SK-N-SH (cell line): Measurements from ENCODE around the gene TRAF7. TPM values are rescaled to one million over a fixed set of nuclear protein-coding genes. Genes with fewer than 3 reads are reported as not detected.

Source experiments
- CTCF ChIA-PET: fragments of 300-600, 350-600 bp; formaldehyde crosslinking; extraction: SDS; loops from one replicate; lab custom pipeline; 2021; lab: Yijun Ruan, JAX
- POLR2A ChIA-PET: fragments of 350-600 bp; sonication (Branson Sonifier 250); formaldehyde crosslinking; extraction: SDS; loops from one replicate; lab custom pipeline; 2020; ENCODE audit warnings: antibody characterized with exemption, inconsistent platforms; lab: Yijun Ruan, JAX
- DNase-seq: peaks from one replicate; pipeline ENCODE4 v3.0.0; 2012
- H2AFZ ChIP-seq: fragments of 200-600 bp; sonication (generic); 2 replicates; pipeline ENCODE4 v1.8.1; 2016; ENCODE audit warnings: antibody characterized with exemption, mild to moderate bottlenecking, low read depth
- H3F3A ChIP-seq: fragments of 200-600 bp; sonication (generic); replicated peaks from 2 replicates; pipeline ENCODE3; 2016; ENCODE audit warnings: antibody characterized with exemption, mild to moderate bottlenecking; ENCODE audit not compliant: insufficient read depth
- H3K27ac ChIP-seq, 2 experiments: fragments of 200-500 bp in 1 of 2; fragments of 200-600 bp in 1 of 2; sonication (Bioruptor generic) in 1 of 2; sonication (generic), shearing (Covaris generic) in 1 of 2; 2 replicates each; pipeline versions ENCODE4 v1.5.1 to v1.6.1; 2014 to 2016; ENCODE audit warnings: low read depth in 2 of 2, inconsistent platforms in 1 of 2, low read length in 1 of 2, mild to moderate bottlenecking in 1 of 2, mixed read lengths in 1 of 2
- H3K27me3 ChIP-seq: fragments of 200-600 bp; sonication (generic), shearing (Covaris generic); 2 replicates; pipeline ENCODE4 v1.6.1; 2016; ENCODE audit warnings: mixed run types; ENCODE audit not compliant: insufficient read depth
- H3K36me3 ChIP-seq, 2 experiments: fragments of 200-500 bp in 1 of 2; fragments of 200-600 bp in 1 of 2; sonication (Bioruptor generic) in 1 of 2; sonication (generic) in 1 of 2; replicated peaks in 1 of 2; 2 replicates each; pipeline versions ENCODE3 to v1.5.1; 2014 to 2016; ENCODE audit warnings: low read length in 1 of 2, mild to moderate bottlenecking in 1 of 2; ENCODE audit not compliant: insufficient read depth in 2 of 2, control insufficient read depth in 1 of 2
- H3K4me1 ChIP-seq, 2 experiments: fragments of 200-500 bp in 1 of 2; fragments of 200-600 bp in 1 of 2; sonication (Bioruptor generic) in 1 of 2; sonication (generic), shearing (Covaris generic) in 1 of 2; 2 replicates each; pipeline versions ENCODE4 v1.5.1 to v1.6.1; 2014 to 2016; ENCODE audit warnings: low read depth in 1 of 2, low read length in 1 of 2, mixed run types in 1 of 2; ENCODE audit not compliant: insufficient read depth in 2 of 2, control insufficient read depth in 1 of 2
- H3K4me2 ChIP-seq: fragments of 200-600 bp; sonication (generic), shearing (Covaris generic); 2 replicates; pipeline ENCODE4 v1.6.1; 2017; ENCODE audit warnings: mixed run types
- H3K4me3 ChIP-seq, 2 experiments: fragments of 200-500 bp in 1 of 2; fragments of 200-600 bp in 1 of 2; sonication (Bioruptor generic) in 1 of 2; sonication (generic), shearing (Covaris generic) in 1 of 2; 2 replicates each; pipeline versions ENCODE4 v1.5.1 to v1.8.1; 2014 to 2016; ENCODE audit warnings: low read depth in 2 of 2, inconsistent platforms in 1 of 2, low read length in 1 of 2, mild to moderate bottlenecking in 1 of 2, mixed read lengths in 1 of 2, moderate library complexity in 1 of 2
- H3K79me2 ChIP-seq: fragments of 200-600 bp; sonication (generic); 2 replicates; pipeline ENCODE4 v1.8.1; 2017; ENCODE audit warnings: mild to moderate bottlenecking; ENCODE audit not compliant: insufficient read depth
- H3K9ac ChIP-seq: fragments of 200-600 bp; sonication (generic); 2 replicates; pipeline ENCODE4 v1.6.1; 2017; ENCODE audit warnings: mixed run types
- H3K9me2 ChIP-seq: fragments of 200-600 bp; sonication (generic); 2 replicates; pipeline ENCODE4 v1.6.1; 2017; ENCODE audit warnings: mixed run types
- H3K9me3 ChIP-seq: fragments of 200-600 bp; sonication (generic); 2 replicates; pipeline ENCODE4 v1.6.1; 2017; ENCODE audit warnings: mixed run types, mild to moderate bottlenecking, moderate library complexity
- H4K20me1 ChIP-seq: fragments of 200-600 bp; sonication (generic); 2 replicates; pipeline ENCODE4 v1.6.1; 2017; ENCODE audit warnings: mild to moderate bottlenecking, mixed run types; ENCODE audit not compliant: insufficient read depth
- ELF1 ChIP-seq: IDR thresholded peaks from 2 replicates; pipeline ENCODE4 v1.4.0; 2012
- EP300 ChIP-seq, 2 experiments: IDR thresholded peaks; 2 replicates each; pipeline versions ENCODE4 v1.4.0 to v1.6.1; 2012; ENCODE audit warnings: borderline replicate concordance in 1 of 2, low read depth in 1 of 2, low read length in 1 of 2
- EZH2phosphoT487 ChIP-seq: fragments of 200-600 bp; sonication (generic); IDR thresholded peaks from 2 replicates; pipeline ENCODE4 v1.6.1; 2017; ENCODE audit warnings: low read depth, mixed run types, mild to moderate bottlenecking, antibody characterized with exemption, moderate library complexity, borderline replicate concordance
- FOXM1 ChIP-seq: IDR thresholded peaks from 2 replicates; pipeline ENCODE4 v1.4.0; 2012; ENCODE audit warnings: low read depth, mild to moderate bottlenecking
- GATA2 ChIP-seq: sonication (generic); formaldehyde crosslinking; IDR thresholded peaks from 2 replicates; pipeline ENCODE4 v1.5.0; 2020; ENCODE audit warnings: mild to moderate bottlenecking, missing genetic modification reagents
- MXI1 ChIP-seq: IDR thresholded peaks from 2 replicates; pipeline ENCODE4 v1.6.1; 2012; ENCODE audit warnings: mild to moderate bottlenecking, low read depth, low read length, improper control_type of control experiment
- RFX5 ChIP-seq: IDR thresholded peaks from 2 replicates; pipeline ENCODE4 v1.6.1; 2012; ENCODE audit warnings: mild to moderate bottlenecking, improper control_type of control experiment, low read length
- RXRA ChIP-seq: IDR thresholded peaks from 2 replicates; pipeline ENCODE4 v1.4.0; 2012; ENCODE audit warnings: low read depth, mild to moderate bottlenecking, borderline replicate concordance
- SMC3 ChIP-seq: IDR thresholded peaks from 2 replicates; pipeline ENCODE4 v1.6.1; 2012; ENCODE audit warnings: low read depth, low read length, improper control_type of control experiment
- TEAD4 ChIP-seq: IDR thresholded peaks from 2 replicates; pipeline ENCODE4 v1.4.0; 2012; ENCODE audit warnings: mild to moderate bottlenecking, borderline replicate concordance; ENCODE audit not compliant: insufficient read depth
- YY1 ChIP-seq: IDR thresholded peaks from 2 replicates; pipeline ENCODE4 v1.4.0; 2012; ENCODE audit warnings: low read depth, mild to moderate bottlenecking
- WGBS: methylation state at CpG from one replicate; pipeline ENCODE4 v1.1.6; 2017; ENCODE audit warnings: low lambda C conversion rate; 5-methylcytosine and 5-hydroxymethylcytosine counted together
- polyA plus RNA-seq, 3 experiments: library from polyadenylated mRNA; depleted of rRNA; stranded (reverse); fragments of >200 nt; gene quantifications; 2 replicates each; pipeline ENCODE4 v1.2.3, GENCODE V29; 2012
- TF ChIP-seq, protein P1 (sequence below): fragments of 150-350 bp; IDR thresholded peaks from 2 replicates; pipeline ENCODE4 v1.6.1; 2016; ENCODE audit warnings: mild to moderate bottlenecking, low read depth, low read length
- TF ChIP-seq, protein P2 (sequence below): fragments of 150-350 bp; IDR thresholded peaks from 2 replicates; pipeline ENCODE4 v1.6.1; 2017; ENCODE audit warnings: antibody characterized with exemption, low read length, low read depth, borderline replicate concordance
- TF ChIP-seq, protein P3 (sequence below): IDR thresholded peaks from 2 replicates; pipeline ENCODE4 v1.4.0; 2012; ENCODE audit warnings: low read depth, borderline replicate concordance

The TRAF7 gene
- polyA plus RNA-seq, 1 of the 3 experiments (the other 2 are of a cell fraction): 73.0 TPM

DNA sequence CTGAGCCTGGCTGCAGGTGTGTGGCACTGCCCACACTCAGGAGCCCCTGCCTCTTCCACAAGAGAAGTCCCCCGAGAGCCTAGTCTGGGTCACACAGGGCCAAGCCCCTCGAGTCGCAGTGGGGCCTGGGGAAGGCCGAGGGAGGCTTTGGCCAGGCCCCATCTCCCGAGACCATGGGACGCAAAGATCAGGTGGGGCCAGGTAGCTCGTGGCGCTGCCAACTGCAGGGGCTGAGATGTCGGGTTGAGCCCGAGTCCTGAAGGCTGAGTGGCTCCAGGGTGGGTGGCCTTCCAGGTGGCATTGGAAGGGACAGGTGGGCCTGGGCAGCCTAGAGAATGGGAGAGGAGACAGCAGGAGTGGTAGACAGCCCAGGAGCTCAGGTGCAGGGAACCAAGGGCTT is 6.3 kb downstream of the TRAF7 start:
- H3K9me3 ChIP-seq: no peaks in the 10 kb centered on the region
- H3K9me2 ChIP-seq: no peaks in the 10 kb centered on the region
- no peak overlapping the region for H3K4me3 ChIP-seq
- H2AFZ ChIP-seq: no peak overlapping the region
- WGBS: 92% methylated on average over 10 of the region's 10 CpGs
- no peak for DNase-seq
- H4K20me1 ChIP-seq: peaks cover 63% of the 10 kb centered on the region
- no peak overlapping the region for H3K9ac ChIP-seq
- ChIA-PET CTCF (interaction anchor here (0.8 to 1.1 kb wide), 2 partner anchors 33 to 138 kb away, joined by 3 read pairs; no protein-coding TSS in a partner anchor), POLR2A (interaction anchor here (0.9 to 1.2 kb wide), 3 partner anchors 11 to 33 kb away, joined by 3 to 4 read pairs (median 3); no protein-coding TSS in a partner anchor)
- H3F3A ChIP-seq: peaks cover 3% of the 10 kb centered on the region
- TF ChIP-seq, protein P1, sequence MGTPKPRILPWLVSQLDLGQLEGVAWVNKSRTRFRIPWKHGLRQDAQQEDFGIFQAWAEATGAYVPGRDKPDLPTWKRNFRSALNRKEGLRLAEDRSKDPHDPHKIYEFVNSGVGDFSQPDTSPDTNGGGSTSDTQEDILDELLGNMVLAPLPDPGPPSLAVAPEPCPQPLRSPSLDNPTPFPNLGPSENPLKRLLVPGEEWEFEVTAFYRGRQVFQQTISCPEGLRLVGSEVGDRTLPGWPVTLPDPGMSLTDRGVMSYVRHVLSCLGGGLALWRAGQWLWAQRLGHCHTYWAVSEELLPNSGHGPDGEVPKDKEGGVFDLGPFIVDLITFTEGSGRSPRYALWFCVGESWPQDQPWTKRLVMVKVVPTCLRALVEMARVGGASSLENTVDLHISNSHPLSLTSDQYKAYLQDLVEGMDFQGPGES: no peak
- no peak for TF ChIP-seq SMC3
- no peak for TF ChIP-seq YY1
- TF ChIP-seq RFX5: no peak
- no peak for TF ChIP-seq ELF1
- TF ChIP-seq EP300 (IDR thresholded peaks at IDR 0.05; ENCODE audit: borderline replicate concordance in 1 of 2, low read depth in 1 of 2, low read length in 1 of 2): no peak
- TF ChIP-seq, protein P2, sequence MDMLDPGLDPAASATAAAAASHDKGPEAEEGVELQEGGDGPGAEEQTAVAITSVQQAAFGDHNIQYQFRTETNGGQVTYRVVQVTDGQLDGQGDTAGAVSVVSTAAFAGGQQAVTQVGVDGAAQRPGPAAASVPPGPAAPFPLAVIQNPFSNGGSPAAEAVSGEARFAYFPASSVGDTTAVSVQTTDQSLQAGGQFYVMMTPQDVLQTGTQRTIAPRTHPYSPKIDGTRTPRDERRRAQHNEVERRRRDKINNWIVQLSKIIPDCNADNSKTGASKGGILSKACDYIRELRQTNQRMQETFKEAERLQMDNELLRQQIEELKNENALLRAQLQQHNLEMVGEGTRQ: no peak
- no peak for TF ChIP-seq MXI1
- no peak for TF ChIP-seq TEAD4
- TF ChIP-seq, protein P3, sequence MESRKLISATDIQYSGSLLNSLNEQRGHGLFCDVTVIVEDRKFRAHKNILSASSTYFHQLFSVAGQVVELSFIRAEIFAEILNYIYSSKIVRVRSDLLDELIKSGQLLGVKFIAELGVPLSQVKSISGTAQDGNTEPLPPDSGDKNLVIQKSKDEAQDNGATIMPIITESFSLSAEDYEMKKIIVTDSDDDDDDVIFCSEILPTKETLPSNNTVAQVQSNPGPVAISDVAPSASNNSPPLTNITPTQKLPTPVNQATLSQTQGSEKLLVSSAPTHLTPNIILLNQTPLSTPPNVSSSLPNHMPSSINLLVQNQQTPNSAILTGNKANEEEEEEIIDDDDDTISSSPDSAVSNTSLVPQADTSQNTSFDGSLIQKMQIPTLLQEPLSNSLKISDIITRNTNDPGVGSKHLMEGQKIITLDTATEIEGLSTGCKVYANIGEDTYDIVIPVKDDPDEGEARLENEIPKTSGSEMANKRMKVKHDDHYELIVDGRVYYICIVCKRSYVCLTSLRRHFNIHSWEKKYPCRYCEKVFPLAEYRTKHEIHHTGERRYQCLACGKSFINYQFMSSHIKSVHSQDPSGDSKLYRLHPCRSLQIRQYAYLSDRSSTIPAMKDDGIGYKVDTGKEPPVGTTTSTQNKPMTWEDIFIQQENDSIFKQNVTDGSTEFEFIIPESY: no peak
- no peak for TF ChIP-seq GATA2 (CRISPR knock-in tag)
- no peak for TF ChIP-seq EZH2phosphoT487
- no peak for TF ChIP-seq FOXM1
- no peak for TF ChIP-seq RXRA
- no peak overlapping the region; a peak in 1 of 4 replicates for H3K27ac ChIP-seq
- H3K36me3 ChIP-seq: peaks cover 0 to 24% of the 10 kb centered on the region in 2 experiments
- peaks cover 75% of the 10 kb centered on the region for H3K79me2 ChIP-seq
- H3K4me1 ChIP-seq: peaks cover 10 to 24% of the 10 kb centered on the region in 2 experiments; a peak in 3 of 4 replicates
- no peak overlapping the region for H3K4me2 ChIP-seq
- H3K27me3 ChIP-seq: no peaks in the 10 kb centered on the region
